H1 (cell line): ENCODE results near the gene APOO. TPM values are rescaled to one million over a fixed set of nuclear protein-coding genes. Genes with fewer than 3 reads are reported as not detected.

ENCODE experiments used
- CTCF ChIA-PET: fragments of 300-600 bp; sonication (Branson Sonifier 250); formaldehyde crosslinking; loops from one replicate; lab custom pipeline; 2021; ENCODE audit not compliant: partially characterized antibody; lab: Charles Lee
- POLR2A ChIA-PET: fragments of 300-600 bp; sonication (Branson Sonifier 250); formaldehyde crosslinking; loops from one replicate; lab custom pipeline; 2021; ENCODE audit warnings: inconsistent platforms; ENCODE audit not compliant: partially characterized antibody; lab: Charles Lee
- DNase-seq, 2 experiments: peaks; one replicate each; pipeline versions ENCODE4 v3.0.0 to v3.0.0-alpha.2; 2010 to 2022; ENCODE audit warnings: low spot score in 2 of 2, low read depth in 1 of 2, mixed read lengths in 1 of 2
- FAIRE-seq: peaks from 2 replicates; lab custom pipeline; 2011; peaks lifted over from hg19 to GRCh38; lab: Jason Lieb, UNC
- H2AFZ ChIP-seq: 2 replicates; pipeline ENCODE4 v1.8.1; 2012; ENCODE audit warnings: low read length, inconsistent platforms
- H2AK5ac ChIP-seq: 2 replicates; pipeline ENCODE4 v1.6.1; 2013; ENCODE audit warnings: low read depth, low read length
- H2BK120ac ChIP-seq: replicated peaks from 2 replicates; pipeline ENCODE3; 2013; ENCODE audit warnings: low read depth, low read length, inconsistent platforms
- H2BK12ac ChIP-seq: 2 replicates; pipeline ENCODE4 v1.6.1; 2013; ENCODE audit warnings: low read depth, low read length
- H2BK15ac ChIP-seq: 2 replicates; pipeline ENCODE4 v1.6.1; 2013; ENCODE audit warnings: low read length
- H2BK20ac ChIP-seq: 2 replicates; pipeline ENCODE4 v1.6.1; 2013; ENCODE audit warnings: low read length
- H2BK5ac ChIP-seq: 2 replicates; pipeline ENCODE4 v1.6.1; 2013; ENCODE audit warnings: low read depth, low read length
- H3K14ac ChIP-seq: 2 replicates; pipeline ENCODE4 v1.6.1; 2013; ENCODE audit warnings: inconsistent platforms; ENCODE audit not compliant: insufficient read length
- H3K18ac ChIP-seq: 2 replicates; pipeline ENCODE4 v1.6.1; 2013; ENCODE audit warnings: low read length; ENCODE audit errors: extremely low read depth
- H3K23ac ChIP-seq: 2 replicates; pipeline ENCODE4 v1.6.1; 2013; ENCODE audit warnings: inconsistent platforms; ENCODE audit not compliant: insufficient read length
- H3K23me2 ChIP-seq: 2 replicates; pipeline ENCODE4 v1.6.1; 2013; ENCODE audit warnings: low read depth, low read length
- H3K27ac ChIP-seq: 2 replicates; pipeline ENCODE4 v1.6.1; 2011; ENCODE audit warnings: low read depth, low read length, inconsistent platforms
- H3K27me3 ChIP-seq, 4 experiments: replicated peaks in 1 of 4; 1 replicate in 1 of 4; 2 replicates in 3 of 4; pipeline versions ENCODE4 v1.6.1 to v1.8.1; 2011 to 2013; ENCODE audit warnings: low read length in 3 of 4, mild to moderate bottlenecking in 3 of 4, inconsistent platforms in 2 of 4, mixed read lengths in 2 of 4, moderate library complexity in 1 of 4; ENCODE audit not compliant: control insufficient read depth in 3 of 4, insufficient read depth in 3 of 4; ENCODE audit errors: extremely low read depth in 1 of 4
- H3K36me3 ChIP-seq, 4 experiments: 2 replicates each; pipeline versions ENCODE4 v1.6.1 to v1.8.1; 2011 to 2013; ENCODE audit warnings: mild to moderate bottlenecking in 4 of 4, low read length in 3 of 4, moderate library complexity in 2 of 4, control low read depth in 1 of 4, inconsistent platforms in 1 of 4; ENCODE audit not compliant: insufficient read depth in 4 of 4, control insufficient read depth in 2 of 4
- H3K4ac ChIP-seq: replicated peaks from 2 replicates; pipeline ENCODE3; 2013; ENCODE audit warnings: low read length, low read depth, mixed read lengths, inconsistent platforms; ENCODE audit not compliant: insufficient read length
- H3K4me1 ChIP-seq, 4 experiments: replicated peaks in 1 of 4; 1 replicate in 1 of 4; 2 replicates in 3 of 4; pipeline versions ENCODE4 v1.6.1 to v1.8.1; 2011 to 2013; ENCODE audit warnings: low read length in 3 of 4, inconsistent platforms in 2 of 4, mixed read lengths in 1 of 4; ENCODE audit not compliant: insufficient read depth in 4 of 4, control insufficient read depth in 3 of 4
- H3K4me2 ChIP-seq, 2 experiments: 2 replicates each; pipeline versions ENCODE4 v1.6.1 to v1.8.1; 2011 to 2013; ENCODE audit warnings: low read depth in 2 of 2, low read length in 2 of 2, control low read depth in 1 of 2, inconsistent platforms in 1 of 2, mild to moderate bottlenecking in 1 of 2; ENCODE audit not compliant: insufficient read depth in 1 of 2
- H3K4me3 ChIP-seq, 4 experiments: fragments of 200-600, 300-600 bp in 1 of 4; sonication (generic), shearing (Covaris generic), sonication (Bioruptor Twin) in 1 of 4; 2 replicates each; pipeline versions ENCODE4 v1.5.1 to v1.8.1; 2011 to 2016; ENCODE audit warnings: low read length in 4 of 4, low read depth in 3 of 4, control low read depth in 2 of 4, inconsistent platforms in 2 of 4, mild to moderate bottlenecking in 2 of 4, mixed read lengths in 1 of 4, moderate library complexity in 1 of 4; ENCODE audit not compliant: insufficient read depth in 2 of 4; ENCODE audit errors: extremely low read depth in 1 of 4
- H3K56ac ChIP-seq: replicated peaks from 2 replicates; pipeline ENCODE3; 2013; ENCODE audit warnings: low read depth, mild to moderate bottlenecking, mixed read lengths, low read length, inconsistent platforms; ENCODE audit not compliant: insufficient read length
- H3K79me1 ChIP-seq: 2 replicates; pipeline ENCODE4 v1.6.1; 2013; ENCODE audit warnings: low read depth, low read length, control low read depth
- H3K79me2 ChIP-seq, 2 experiments: 2 replicates each; pipeline versions ENCODE4 v1.6.1 to v1.8.1; 2012 to 2013; ENCODE audit warnings: low read length in 2 of 2, mild to moderate bottlenecking in 2 of 2, inconsistent platforms in 1 of 2; ENCODE audit not compliant: insufficient read depth in 2 of 2, control insufficient read depth in 1 of 2
- H3K9ac ChIP-seq, 4 experiments: replicated peaks in 1 of 4; 1 replicate in 1 of 4; 2 replicates in 3 of 4; pipeline versions ENCODE4 v1.6.1 to v1.8.1; 2011 to 2013; ENCODE audit warnings: low read depth in 3 of 4, low read length in 3 of 4, control low read depth in 2 of 4, mild to moderate bottlenecking in 2 of 4, moderate library complexity in 2 of 4, inconsistent platforms in 1 of 4; ENCODE audit errors: extremely low read depth in 1 of 4
- H3K9me3 ChIP-seq, 2 experiments: 2 replicates each; pipeline versions ENCODE4 v1.6.1 to v1.8.1; 2012 to 2013; ENCODE audit warnings: mild to moderate bottlenecking in 2 of 2, moderate library complexity in 2 of 2, control low read depth in 1 of 2, inconsistent platforms in 1 of 2, low read depth in 1 of 2, low read length in 1 of 2, mixed read lengths in 1 of 2; ENCODE audit not compliant: insufficient read depth in 2 of 2
- H4K20me1 ChIP-seq, 2 experiments: replicated peaks in 1 of 2; 2 replicates each; pipeline versions ENCODE3 to v1.8.1; 2011 to 2013; ENCODE audit warnings: inconsistent platforms in 2 of 2, low read length in 2 of 2, mild to moderate bottlenecking in 1 of 2; ENCODE audit not compliant: insufficient read depth in 2 of 2, control insufficient read depth in 1 of 2
- H4K5ac ChIP-seq: 2 replicates; pipeline ENCODE4 v1.6.1; 2013; ENCODE audit warnings: low read length, low read depth, mixed read lengths, inconsistent platforms; ENCODE audit not compliant: insufficient read length
- H4K8ac ChIP-seq: 2 replicates; pipeline ENCODE4 v1.8.0; 2013; ENCODE audit warnings: mild to moderate bottlenecking, moderate library complexity, low read length, inconsistent platforms; ENCODE audit not compliant: insufficient read depth; ENCODE audit errors: extremely low read depth
- H4K91ac ChIP-seq: replicated peaks from 2 replicates; pipeline ENCODE3; 2013; ENCODE audit warnings: low read length, mixed read lengths, inconsistent platforms; ENCODE audit not compliant: insufficient read length
- CEBPB ChIP-seq: IDR thresholded peaks from 2 replicates; pipeline ENCODE4 v1.6.1; 2012; ENCODE audit warnings: low read depth, low read length
- FOSL1 ChIP-seq: IDR thresholded peaks from 2 replicates; pipeline ENCODE4 v1.6.1; 2011; ENCODE audit warnings: mild to moderate bottlenecking, low read depth, low read length, moderate library complexity; ENCODE audit not compliant: insufficient read depth
- NRF1 ChIP-seq: IDR thresholded peaks from 2 replicates; pipeline ENCODE4 v1.6.1; 2011; ENCODE audit warnings: mild to moderate bottlenecking, low read depth, low read length, improper control_type of control experiment
- RBBP5 ChIP-seq: IDR thresholded peaks from 2 replicates; pipeline ENCODE4 v1.7.1; 2012; ENCODE audit warnings: low read depth, mild to moderate bottlenecking, inconsistent platforms, low read length, moderate library complexity, borderline replicate concordance
- TEAD4 ChIP-seq: IDR thresholded peaks from 2 replicates; pipeline ENCODE4 v1.6.1; 2012; ENCODE audit warnings: low read depth, low read length, inconsistent platforms, mixed read lengths
- WGBS, 2 experiments: shearing (Covaris generic) in 1 of 2; methylation state at CpG; one replicate each; pipeline versions ENCODE4 v1.1.6 to v1.1.7; 2013 to 2015; ENCODE audit warnings: low lambda C conversion rate in 2 of 2, mixed read lengths in 2 of 2, inconsistent platforms in 1 of 2, low coverage in 1 of 2, missing lambda C conversion rate in 1 of 2; ENCODE audit not compliant: insufficient replicate concordance in 2 of 2, insufficient coverage in 1 of 2, insufficient read length in 1 of 2; ENCODE audit errors: extremely low coverage in 1 of 2, missing lambda C conversion rate in 1 of 2; 5-methylcytosine and 5-hydroxymethylcytosine counted together
- polyA plus RNA-seq, 7 experiments: library from polyadenylated mRNA; depleted of rRNA in 3 of 7; stranded (reverse) in 5 of 7; unstranded in 2 of 7; fragments of >200 nt in 5 of 7; fragments of 200-250 nt in 2 of 7; gene quantifications; 1 replicate in 5 of 7; 2 replicates in 1 of 7; 4 replicates in 1 of 7; pipeline versions ENCODE4 v1.2.1 to v1.2.3, GENCODE V29; 2011 to 2013; ENCODE audit warnings: missing spikeins in 2 of 7, mixed read lengths in 2 of 7
- total RNA-seq: library from RNA; stranded (reverse); fragmentation: NEBNext Ultra II Directional; extraction: Animal tissue kit (Norgen Biotek cat#: 25700); gene quantifications from 2 replicates; pipeline ENCODE4 v1.2.1, GENCODE V29; 2021

APOO gene
- total and polyA plus RNA-seq, 2 of the 8 experiments (the other 6 are each of a cell fraction or from before 2014, with no cell fraction given): 25.7 to 45.0 TPM

DNA sequence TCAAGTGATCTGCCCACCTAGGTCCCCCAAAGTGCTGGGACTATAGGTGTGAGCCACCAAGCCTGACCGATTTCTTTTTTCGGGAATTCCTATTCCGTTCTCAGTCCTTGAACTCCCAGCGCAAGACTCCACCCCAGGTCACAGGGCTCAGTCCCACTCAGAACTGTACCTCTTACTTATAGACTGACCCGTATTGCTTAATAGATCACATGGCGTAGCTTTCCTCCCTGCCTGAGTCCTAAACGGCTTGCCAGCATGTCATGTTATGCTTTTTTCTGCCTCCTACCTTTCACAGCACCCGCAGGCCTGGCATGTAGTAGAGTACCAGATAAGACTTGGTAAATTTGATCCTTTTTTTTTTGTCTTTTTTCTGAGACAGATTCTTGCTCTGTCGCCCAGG lies 102.3 kb downstream of the APOO start:
- H3K9me3 ChIP-seq: no peaks in the 10 kb centered on the region
- no peak overlapping the region for H3K14ac ChIP-seq
- no peak overlapping the region for H3K4ac ChIP-seq
- no peaks in the 10 kb centered on the region for H3K79me2 ChIP-seq
- no peak overlapping the region for H3K9ac ChIP-seq
- no peaks in the 10 kb centered on the region for H3K4me1 ChIP-seq
- no peak overlapping the region for H2BK120ac ChIP-seq
- no peak overlapping the region for H4K5ac ChIP-seq
- no peaks in the 10 kb centered on the region for H3K23me2 ChIP-seq
- H3K27me3 ChIP-seq: no peaks in the 10 kb centered on the region
- no peak overlapping the region for H4K8ac ChIP-seq
- H4K20me1 ChIP-seq: no peaks in the 10 kb centered on the region
- no peak overlapping the region for H2BK12ac ChIP-seq
- no peak overlapping the region for H2AFZ ChIP-seq
- no peaks in the 10 kb centered on the region for H3K79me1 ChIP-seq
- POLR2A ChIA-PET: no interaction called here
- no peak overlapping the region for H3K27ac ChIP-seq
- no peak overlapping the region for H3K18ac ChIP-seq
- H2BK20ac ChIP-seq: no peak overlapping the region
- WGBS, 2 experiments: 96% methylated on average over 7 of the region's 9 CpGs; no CpG with 5 or more reads in 1 of the 2 experiments
- TF ChIP-seq FOSL1 (no peak), TEAD4 (no peak), RBBP5 (no peak), CEBPB (no peak), NRF1 (no peak)
- TF ChIP-seq, all 59 proteins: peak for 0
- H2BK15ac ChIP-seq: no peak overlapping the region
- no peak overlapping the region for H2AK5ac ChIP-seq
- no peak overlapping the region for H3K4me2 ChIP-seq
- no peak overlapping the region for H3K4me3 ChIP-seq
- H4K91ac ChIP-seq: no peak overlapping the region
- CTCF ChIA-PET: no interaction called here
- H3K36me3 ChIP-seq: no peaks in the 10 kb centered on the region
- no peak overlapping the region for H3K23ac ChIP-seq
- DNase-seq (no peak), FAIRE-seq (no peak)
- H3K56ac ChIP-seq: no peak overlapping the region
- H2BK5ac ChIP-seq: no peak overlapping the region
